ENCODE results near the gene DNAJB2.
A peak's percentile ranks its signal among the peaks of the same experiment; 100 is the strongest.

The DNAJB2 gene

DNA sequence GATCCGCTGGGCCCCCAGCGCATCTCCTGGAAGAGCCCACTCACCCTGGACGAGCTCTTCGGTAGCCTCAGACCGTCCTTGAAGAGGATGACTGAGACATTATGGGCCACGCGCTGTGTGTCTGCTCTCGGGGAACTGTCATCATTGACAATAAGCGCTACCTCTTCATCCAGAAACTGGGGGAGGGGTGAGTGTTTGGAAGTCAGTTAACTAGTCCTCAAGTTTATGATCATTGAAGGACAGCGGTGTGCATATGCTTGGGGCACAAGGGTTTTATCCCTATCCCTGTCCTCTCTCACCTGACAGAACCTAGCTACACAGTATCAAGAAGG is 33.3 kb upstream of the DNAJB2 start:
- Histone ChIP-seq H4K20me1 (ENCODE audit: control insufficient read depth, insufficient read depth, low read depth, low read length) (no peaks in the 10 kb centered on the region), H3K4me2 (ENCODE audit: low read length) (peak overlapping the region; percentile 97), H3K9me3 (ENCODE audit: control insufficient read depth, insufficient read depth, low read length) (no peaks in the 10 kb centered on the region), H3K79me2 (ENCODE audit: control insufficient read depth, low read length) (peaks cover 48% of the 10 kb centered on the region), H3K36me3 (ENCODE audit: control insufficient read depth, low read length) (peaks cover 47% of the 10 kb centered on the region), H3K9me2 (replicated peaks; ENCODE audit: control insufficient read depth, low read length) (no peaks in the 10 kb centered on the region), H3K4me1 (ENCODE audit: control insufficient read depth, low read length) (peaks cover 59% of the 10 kb centered on the region), H3K27ac (ENCODE audit: low read depth, low read length) (peak overlapping the region; percentile 47), H3K4me3 (ENCODE audit: low read length) (peak overlapping the region; percentile 84), H3K27me3 (ENCODE audit: control insufficient read depth, low read length) (no peaks in the 10 kb centered on the region), H3F3A (ENCODE audit: control insufficient read depth, insufficient read depth) (peaks cover 22% of the 10 kb centered on the region)
- no peak for TF ChIP-seq EZH2phosphoT487 (IDR thresholded peaks at IDR 0.05; ENCODE audit: borderline replicate concordance, low read length)

DNA sequence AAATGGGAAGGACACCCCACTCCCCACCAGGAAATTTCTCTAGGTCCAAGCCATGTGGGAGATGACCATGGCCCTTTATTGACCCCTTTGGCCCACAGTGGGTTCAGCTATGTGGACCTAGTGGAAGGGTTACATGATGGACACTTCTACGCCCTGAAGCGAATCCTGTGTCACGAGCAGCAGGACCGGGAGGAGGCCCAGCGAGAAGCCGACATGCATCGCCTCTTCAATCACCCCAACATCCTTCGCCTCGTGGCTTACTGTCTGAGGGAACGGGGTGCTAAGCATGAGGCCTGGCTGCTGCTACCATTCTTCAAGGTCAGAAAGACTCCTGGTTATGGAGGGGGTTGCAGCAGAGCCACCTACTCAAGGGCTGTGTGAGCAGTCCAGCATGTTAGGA is 32.6 kb upstream of the DNAJB2 start:
- Histone ChIP-seq H3K9me3 (ENCODE audit: control insufficient read depth, insufficient read depth, low read length) (no peaks in the 10 kb centered on the region), H3K27ac (ENCODE audit: low read depth, low read length) (no peak overlapping the region), H3K79me2 (ENCODE audit: control insufficient read depth, low read length) (peaks cover 54% of the 10 kb centered on the region), H3K9me2 (replicated peaks; ENCODE audit: control insufficient read depth, low read length) (no peaks in the 10 kb centered on the region), H3K27me3 (ENCODE audit: control insufficient read depth, low read length) (no peaks in the 10 kb centered on the region), H3K4me2 (ENCODE audit: low read length) (peak overlapping the region; percentile 97), H3K36me3 (ENCODE audit: control insufficient read depth, low read length) (peaks cover 53% of the 10 kb centered on the region), H4K20me1 (ENCODE audit: control insufficient read depth, insufficient read depth, low read depth, low read length) (no peaks in the 10 kb centered on the region), H3K4me1 (ENCODE audit: control insufficient read depth, low read length) (peaks cover 66% of the 10 kb centered on the region), H3K4me3 (ENCODE audit: low read length) (peak overlapping the region; percentile 84), H3F3A (ENCODE audit: control insufficient read depth, insufficient read depth) (peaks cover 19% of the 10 kb centered on the region)
- TF ChIP-seq EZH2phosphoT487 (IDR thresholded peaks at IDR 0.05; ENCODE audit: borderline replicate concordance, low read length), result no peak
- TF ChIP-seq, protein P1, sequence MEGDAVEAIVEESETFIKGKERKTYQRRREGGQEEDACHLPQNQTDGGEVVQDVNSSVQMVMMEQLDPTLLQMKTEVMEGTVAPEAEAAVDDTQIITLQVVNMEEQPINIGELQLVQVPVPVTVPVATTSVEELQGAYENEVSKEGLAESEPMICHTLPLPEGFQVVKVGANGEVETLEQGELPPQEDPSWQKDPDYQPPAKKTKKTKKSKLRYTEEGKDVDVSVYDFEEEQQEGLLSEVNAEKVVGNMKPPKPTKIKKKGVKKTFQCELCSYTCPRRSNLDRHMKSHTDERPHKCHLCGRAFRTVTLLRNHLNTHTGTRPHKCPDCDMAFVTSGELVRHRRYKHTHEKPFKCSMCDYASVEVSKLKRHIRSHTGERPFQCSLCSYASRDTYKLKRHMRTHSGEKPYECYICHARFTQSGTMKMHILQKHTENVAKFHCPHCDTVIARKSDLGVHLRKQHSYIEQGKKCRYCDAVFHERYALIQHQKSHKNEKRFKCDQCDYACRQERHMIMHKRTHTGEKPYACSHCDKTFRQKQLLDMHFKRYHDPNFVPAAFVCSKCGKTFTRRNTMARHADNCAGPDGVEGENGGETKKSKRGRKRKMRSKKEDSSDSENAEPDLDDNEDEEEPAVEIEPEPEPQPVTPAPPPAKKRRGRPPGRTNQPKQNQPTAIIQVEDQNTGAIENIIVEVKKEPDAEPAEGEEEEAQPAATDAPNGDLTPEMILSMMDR (IDR thresholded peaks at IDR 0.05; ENCODE audit: low read depth, low read length, poor library complexity, severe bottlenecking), result no peak

DNA sequence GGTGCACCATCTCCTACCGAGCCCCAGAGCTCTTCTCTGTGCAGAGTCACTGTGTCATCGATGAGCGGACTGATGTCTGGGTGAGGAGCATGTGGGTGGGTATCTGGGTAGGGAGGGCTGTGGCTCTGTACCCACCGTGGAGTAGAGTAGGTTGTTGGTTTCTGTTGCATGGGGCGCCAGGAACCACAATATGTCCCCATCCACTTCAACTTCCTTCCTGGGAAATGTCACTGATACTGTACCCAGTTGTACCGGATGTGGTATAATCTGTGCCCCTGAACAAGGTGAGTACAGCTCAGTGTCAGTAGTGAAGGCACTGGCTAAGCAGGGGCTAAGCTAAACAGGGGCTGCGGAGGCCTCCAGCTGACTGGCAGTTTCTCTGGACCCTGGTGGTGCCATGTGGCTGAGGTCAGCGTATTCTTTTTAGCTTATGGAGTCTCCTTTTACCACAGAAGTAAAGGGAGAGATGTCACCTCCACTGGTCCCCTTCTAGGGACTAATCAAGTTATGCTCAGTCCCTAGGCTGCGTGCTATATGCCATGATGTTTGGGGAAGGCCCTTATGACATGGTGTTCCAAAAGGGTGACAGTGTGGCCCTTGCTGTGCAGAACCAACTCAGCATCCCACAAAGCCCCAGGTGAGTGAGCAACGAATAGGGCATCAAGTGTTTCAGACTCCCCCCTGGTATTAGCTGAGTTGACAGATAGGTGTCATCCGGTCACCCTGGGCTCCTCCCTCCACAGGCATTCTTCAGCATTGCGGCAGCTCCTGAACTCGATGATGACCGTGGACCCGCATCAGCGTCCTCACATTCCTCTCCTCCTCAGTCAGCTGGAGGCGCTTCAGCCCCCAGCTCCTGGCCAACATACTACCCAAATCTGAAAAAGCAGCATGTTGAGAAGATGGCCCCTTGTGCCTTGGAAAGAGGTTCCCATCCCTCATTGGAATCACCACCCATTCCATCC is 31.2 kb upstream of the DNAJB2 start:
- TF ChIP-seq EZH2phosphoT487 (IDR thresholded peaks at IDR 0.05; ENCODE audit: borderline replicate concordance, low read length), result no peak
- TF ChIP-seq, protein P1 (IDR thresholded peaks at IDR 0.05; ENCODE audit: low read depth, low read length, poor library complexity, severe bottlenecking), result no peak
- H3K9me3 ChIP-seq (ENCODE audit: control insufficient read depth, insufficient read depth, low read length), result no peaks in the 10 kb centered on the region
- peaks cover 64% of the 10 kb centered on the region for H3K36me3 ChIP-seq (ENCODE audit: control insufficient read depth, low read length)
- H4K20me1 ChIP-seq (ENCODE audit: control insufficient read depth, insufficient read depth, low read depth, low read length), result peaks cover 7% of the 10 kb centered on the region; the same call in 1 of the 2 replicates
- peak overlapping the region; percentile 74 for H3K4me3 ChIP-seq (ENCODE audit: low read length)
- peak overlapping the region; percentile 97 for H3K4me2 ChIP-seq (ENCODE audit: low read length)
- H3K9me2 ChIP-seq (replicated peaks; ENCODE audit: control insufficient read depth, low read length), result no peaks in the 10 kb centered on the region
- peak overlapping the region; percentile 98 for H3K27ac ChIP-seq (ENCODE audit: low read depth, low read length)
- peaks cover 18% of the 10 kb centered on the region for H3F3A ChIP-seq (ENCODE audit: control insufficient read depth, insufficient read depth)
- H3K79me2 ChIP-seq (ENCODE audit: control insufficient read depth, low read length), result peaks cover 68% of the 10 kb centered on the region
- peaks cover 78% of the 10 kb centered on the region for H3K4me1 ChIP-seq (ENCODE audit: control insufficient read depth, low read length)
- no peaks in the 10 kb centered on the region for H3K27me3 ChIP-seq (ENCODE audit: control insufficient read depth, low read length)

DNA sequence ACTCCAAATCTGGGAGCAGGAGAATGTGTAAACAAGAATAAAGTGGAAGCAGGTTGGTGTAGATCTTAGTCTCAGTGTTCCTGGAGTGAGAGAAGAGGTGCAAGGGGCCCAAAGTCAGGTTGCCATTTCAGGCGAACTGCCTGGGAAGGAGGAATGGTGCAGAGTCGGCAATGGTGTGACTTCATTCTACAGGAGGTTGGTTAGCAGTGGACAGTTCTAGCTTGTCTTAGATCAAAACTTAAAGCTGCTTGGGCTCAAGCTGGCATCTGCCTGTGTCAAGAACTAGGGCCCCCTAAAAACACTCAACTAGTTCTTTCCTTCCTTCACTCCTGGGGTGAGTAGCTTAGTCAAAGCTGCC is 30.3 kb upstream of the DNAJB2 start:
- H4K20me1 ChIP-seq (ENCODE audit: control insufficient read depth, insufficient read depth, low read depth, low read length), result peaks cover 7% of the 10 kb centered on the region; the same call in 1 of the 2 replicates
- no peaks in the 10 kb centered on the region for H3K27me3 ChIP-seq (ENCODE audit: control insufficient read depth, low read length)
- no peaks in the 10 kb centered on the region for H3K9me3 ChIP-seq (ENCODE audit: control insufficient read depth, insufficient read depth, low read length)
- peaks cover 75% of the 10 kb centered on the region for H3K79me2 ChIP-seq (ENCODE audit: control insufficient read depth, low read length)
- peak overlapping the region; percentile 74 for H3K4me3 ChIP-seq (ENCODE audit: low read length)
- peaks cover 64% of the 10 kb centered on the region for H3K36me3 ChIP-seq (ENCODE audit: control insufficient read depth, low read length)
- no peak for TF ChIP-seq EZH2phosphoT487 (IDR thresholded peaks at IDR 0.05; ENCODE audit: borderline replicate concordance, low read length)
- TF ChIP-seq, protein P1 (IDR thresholded peaks at IDR 0.05; ENCODE audit: low read depth, low read length, poor library complexity, severe bottlenecking), result no peak
- peak overlapping the region; percentile 97 for H3K4me2 ChIP-seq (ENCODE audit: low read length)
- H3K9me2 ChIP-seq (replicated peaks; ENCODE audit: control insufficient read depth, low read length), result no peaks in the 10 kb centered on the region
- H3F3A ChIP-seq (ENCODE audit: control insufficient read depth, insufficient read depth), result peaks cover 18% of the 10 kb centered on the region
- peaks cover 78% of the 10 kb centered on the region for H3K4me1 ChIP-seq (ENCODE audit: control insufficient read depth, low read length)
- peak overlapping the region; percentile 98 for H3K27ac ChIP-seq (ENCODE audit: low read depth, low read length)

All from DOHH2 (cell line).